ENCODE results near the gene TRABD2A. TPM values are rescaled to one million over a fixed set of nuclear protein-coding genes. Genes with fewer than 3 reads are reported as not detected.

TRABD2A gene
- total RNA-seq, 4 donors from 2014 or later, result 2.4 to 16.8 (median 8.5) TPM

- no peak for TF ChIP-seq CTCF (IDR thresholded peaks at IDR 0.05; ENCODE audit: low read depth)
These were observed 101.8 kb downstream of the TRABD2A start for GRCh38 chr2:84778911-84779690.

DNA sequence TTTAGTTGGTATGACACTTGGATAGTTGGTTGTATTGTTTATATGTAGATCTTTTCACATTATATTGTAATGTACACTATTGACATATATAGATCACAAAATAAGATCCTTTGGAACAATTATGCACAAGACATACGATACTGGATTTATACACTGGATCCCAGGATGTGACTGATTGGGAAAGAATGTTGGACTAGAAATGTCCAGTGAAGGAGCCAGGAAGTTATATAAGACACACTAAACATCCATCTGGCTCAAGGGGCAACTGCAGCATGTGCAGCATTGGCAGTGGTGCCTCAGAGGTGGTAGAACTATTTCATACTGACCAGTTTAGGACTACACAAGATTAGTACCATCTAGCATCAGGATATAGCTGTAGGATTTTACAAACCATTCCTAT is 104.9 kb downstream of the TRABD2A start:
- no peak for TF ChIP-seq CTCF (IDR thresholded peaks at IDR 0.05; ENCODE audit: low read depth)

Other genes with a start within 250 kb of the TRABD2A start
- gene TMSB10, start 24.6 kb upstream of the TRABD2A start, total RNA-seq, result 1,000 to 10,000 TPM; 4,028 to 7,366 (median 5,247) TPM
- gene KCMF1, start 90.1 kb upstream of the TRABD2A start, total RNA-seq, result 10 to 100 TPM; 65.0 to 89.7 (median 71.1) TPM